Adrenal gland (tissue), 12 donors: ENCODE measurements around the gene GNG11. TPM values are rescaled to one million over a fixed set of nuclear protein-coding genes. Genes with fewer than 3 reads are reported as not detected.
"Not testable (repeated sequence)": the region's sequence is repeated elsewhere in the genome, so short reads cannot be mapped to it uniquely, and the experiment has no call there.

Experiments
- DNase-seq, 7 donors: peaks; one replicate each; pipeline ENCODE4 v3.0.0-alpha.2; 2019 to 2020
- H3K27ac ChIP-seq, 5 donors: fragments of 200-600 bp; sonication (generic) in 4 of 5; 1 replicate in 3 of 5; 2 replicates in 2 of 5; pipeline versions ENCODE4 v1.5.1 to v1.8.0; 2016 to 2020; ENCODE audit warnings: mild to moderate bottlenecking in 1 of 5
- H3K27me3 ChIP-seq: fragments of 200-600 bp; 2 replicates; pipeline ENCODE4 v1.8.0; 2021
- H3K36me3 ChIP-seq, 2 donors: fragments of 200-600 bp; replicated peaks in 1 of 2; 1 replicate in 1 of 2; 2 replicates in 1 of 2; pipeline versions ENCODE4 v1.5.1 to v1.8.0; 2018 to 2022
- H3K4me1 ChIP-seq, 2 donors: fragments of 200-600 bp; replicated peaks in 1 of 2; 1 replicate in 1 of 2; 2 replicates in 1 of 2; pipeline versions ENCODE4 v1.5.1 to v1.8.0; 2018 to 2021
- H3K4me3 ChIP-seq, 4 donors: fragments of 200-600 bp; sonication (generic) in 3 of 4; one replicate each; pipeline ENCODE4 v1.5.1; 2016 to 2018
- H3K9me3 ChIP-seq, 3 donors: fragments of 200-600 bp; sonication (generic) in 1 of 3; replicated peaks in 1 of 3; 1 replicate in 2 of 3; 2 replicates in 1 of 3; pipeline versions ENCODE4 v1.5.1 to v1.8.0; 2016 to 2021
- CTCF ChIP-seq, 6 experiments: fragments of 450-650 bp in 4 of 6; fragments of 200-600 bp in 2 of 6; sonication (generic) in 1 of 6; IDR thresholded peaks; 1 replicate in 5 of 6; 2 replicates in 1 of 6; pipeline versions ENCODE4 v1.5.1 to v1.8.0; 2016 to 2021; ENCODE audit warnings: antibody characterized with exemption in 6 of 6, mild to moderate bottlenecking in 2 of 6, moderate library complexity in 1 of 6
- POLR2A ChIP-seq, 2 donors: fragments of 450-650 bp; IDR thresholded peaks; one replicate each; pipeline ENCODE4 v1.6.1; 2017; ENCODE audit warnings: antibody characterized with exemption in 2 of 2, mild to moderate bottlenecking in 2 of 2, moderate library complexity in 1 of 2
- WGBS, 4 donors: extraction: QIAGEN DNeasy Blood & Tissue Kit in 2 of 4; methylation state at CpG; one replicate each; pipeline versions ENCODE4 v1.1.5 to v1.1.7; 2013 to 2017; 5-methylcytosine and 5-hydroxymethylcytosine counted together
- intact Hi-C, 2 donors: fragments of 100-400 bp; cut with DNase I; formaldehyde crosslinking; loops; one replicate each; pipeline versions ENCODE4 v1.14.1 to v1.15.0; 2022 to 2023
- polyA plus RNA-seq, 3 donors: library from polyadenylated mRNA; stranded (reverse); fragments of 200-250 nt in 2 of 3; fragments of 350-450 nt in 1 of 3; fragmentation: Illumina TruSeq in 1 of 3; extraction: RNeasy Lipid Tissue Mini Kit (QIAGEN cat#74804) in 1 of 3; gene quantifications; one replicate each; pipeline ENCODE4 v1.2.3, GENCODE V29; 2013 to 2014
- total RNA-seq, 9 donors: library from RNA; depleted of rRNA in 4 of 9; stranded (reverse); fragments of >200 nt in 4 of 9; fragments of 120-200 nt in 1 of 9; fragmentation: NEBNext Ultra II Directional in 1 of 9; extraction: Animal tissue kit (Norgen Biotek cat#: 25700) in 1 of 9; gene quantifications; one replicate each; pipeline versions ENCODE4 v1.1.0 to v1.2.4, GENCODE V29; 2013 to 2023
- donor health status: healthy with polysubstance abuse.
- donor health status: Bipolar disorder and iron deficiency.
- donor health status: DM: yes; HTN: yes; CAD: no.
- donor health status: DM: no; HTN: no; CAD: no.
- donor health status: DM: no; HTN: no; CAD: no.
- donor health status: DM: yes; HTN: yes; CAD: no.

The GNG11 gene
- total and polyA plus RNA-seq, 12 donors = 8.3 to 39.0 (median 18.2) TPM

DNA sequence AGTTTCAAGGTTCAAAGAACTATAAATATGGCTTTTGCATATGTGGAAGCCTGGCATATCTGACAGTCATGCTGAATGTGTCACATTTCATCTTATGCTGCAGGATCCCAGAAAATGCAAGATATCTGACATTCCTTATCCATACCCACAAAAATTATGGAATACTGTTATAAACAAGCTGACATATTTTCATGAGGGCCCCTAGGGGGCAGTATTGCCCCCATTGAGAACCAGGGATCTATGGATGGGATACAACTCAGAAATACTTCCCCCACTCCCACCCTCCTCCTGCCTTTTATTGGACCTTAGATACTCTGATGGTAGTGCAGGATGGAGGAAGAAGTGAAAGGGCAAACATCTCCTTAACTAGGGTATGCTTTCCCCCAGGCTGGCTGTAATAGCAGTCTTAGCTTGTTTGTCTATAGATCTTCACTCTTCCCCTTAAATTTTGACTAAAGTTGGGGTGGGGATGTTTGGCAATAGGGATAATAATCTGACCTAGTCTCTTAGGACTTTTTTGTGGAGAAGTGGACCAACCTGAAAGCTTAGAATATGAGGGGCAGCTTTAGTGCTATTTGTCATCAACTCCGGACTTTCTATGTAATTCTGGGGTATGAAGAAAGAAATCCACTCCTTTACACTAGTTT lies 18.6 kb upstream of the GNG11 start:
- Histone ChIP-seq H3K4me1 (no peaks in the 10 kb centered on the region), H3K4me3 (no peak overlapping the region), H3K27me3 (no peaks in the 10 kb centered on the region), H3K27ac (no peak overlapping the region), H3K9me3 (no peaks in the 10 kb centered on the region), H3K36me3 (no peaks in the 10 kb centered on the region)
- TF ChIP-seq CTCF (IDR thresholded peaks at IDR 0.05) (peak; percentile 39 to 79 (median 63)), POLR2A (IDR thresholded peaks at IDR 0.05) (no peak)
- DNase-seq = peak in 2 of 7 donors; percentile 18 to 34
- intact Hi-C loops = loop anchor here (5.0 to 10.0 kb wide), 3 partner anchors 179 to 319 kb away; no protein-coding TSS in a partner anchor
- 92 to 100% (median 96%) methylated on average over 1 of the region's 1 CpG for WGBS, 4 donors

- H3K4me1 ChIP-seq = peaks cover 0 to 5% of the 10 kb centered on the region in 2 donors
- no peak within 1 kb of the TSS for H3K27ac ChIP-seq
- no peaks in the 10 kb centered on the region for H3K27me3 ChIP-seq
- no peak for DNase-seq
- H3K9me3 ChIP-seq = no peaks in the 10 kb centered on the region
- no peaks in the 10 kb centered on the region for H3K36me3 ChIP-seq
- WGBS, 4 donors = 88 to 94% (median 92%) methylated on average over 3 of the region's 3 CpGs
- TF ChIP-seq POLR2A (IDR thresholded peaks at IDR 0.05) (no peak), CTCF (IDR thresholded peaks at IDR 0.05) (no peak)
- intact Hi-C loops = loop anchor here in 1 of 2 donors (10.0 kb wide), 1 partner anchor 179 kb away; no protein-coding TSS in a partner anchor
- no peak within 1 kb of the TSS for H3K4me3 ChIP-seq
Measured at GRCh38 chr7:93906267-93906666, 15.3 kb upstream of the GNG11 start, which contains the start of gene GNGT1. Gene GNGT1, plus strand, starts transcription at chr7:93906567. Its CDS starts 180 bp downstream, at chr7:93906747.

DNA sequence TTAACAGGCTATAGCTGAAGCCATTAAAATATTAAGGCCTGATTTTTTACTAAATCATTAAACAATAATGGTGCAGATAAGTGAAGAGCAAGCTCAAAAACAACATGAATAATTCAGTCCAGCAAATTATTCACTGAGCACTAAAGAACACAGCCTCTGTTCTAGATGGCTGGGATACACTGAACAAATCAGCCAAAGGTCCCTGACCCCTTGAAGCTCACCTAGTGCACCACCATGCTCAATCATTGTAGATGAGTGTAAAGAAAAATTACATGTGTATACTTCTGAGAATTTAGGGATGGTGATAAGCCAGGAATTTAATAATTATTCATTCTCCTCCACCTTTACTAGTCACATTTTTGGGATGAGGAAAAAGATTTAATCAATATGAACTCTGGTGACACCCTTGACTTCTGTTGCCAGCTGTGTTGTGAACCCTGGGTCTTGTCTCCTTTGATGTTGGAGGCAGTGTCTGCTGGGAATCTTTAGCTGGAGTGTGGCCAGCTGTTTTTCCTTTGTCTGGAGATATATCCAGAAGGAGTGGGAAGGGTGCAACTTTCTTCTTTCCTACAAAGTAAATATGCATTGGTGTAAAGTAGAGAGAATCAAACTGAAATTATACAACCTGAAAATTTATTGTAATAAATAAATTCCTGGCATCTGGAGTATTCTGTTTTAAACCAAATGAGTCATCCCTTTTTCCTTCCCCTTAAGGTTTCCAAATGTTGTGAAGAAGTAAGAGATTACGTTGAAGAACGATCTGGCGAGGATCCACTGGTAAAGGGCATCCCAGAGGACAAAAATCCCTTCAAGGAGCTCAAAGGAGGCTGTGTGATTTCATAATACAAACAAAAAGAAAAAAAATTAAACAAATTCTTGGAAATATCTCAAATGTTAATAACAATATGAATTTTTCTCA lies 11.2 kb upstream of the GNG11 start:
- intact Hi-C loops = no loop called here
- H3K36me3 ChIP-seq = no peaks in the 10 kb centered on the region
- H3K9me3 ChIP-seq = no peaks in the 10 kb centered on the region
- no peaks in the 10 kb centered on the region for H3K27me3 ChIP-seq
- H3K27ac ChIP-seq = no peak overlapping the region
- 8 to 18% (median 14%) methylated on average over 3 of the region's 3 CpGs for WGBS, 4 donors
- peak; percentile 30 to 76 (median 51) for DNase-seq
- peaks cover 0 to 5% of the 10 kb centered on the region in 2 donors for H3K4me1 ChIP-seq
- TF ChIP-seq CTCF (IDR thresholded peaks at IDR 0.05) (no peak), POLR2A (IDR thresholded peaks at IDR 0.05) (no peak)
- H3K4me3 ChIP-seq = no peak overlapping the region

GRCh38 chr7:93911242-93911641 lies 10.3 kb upstream of the GNG11 start:
- H3K9me3 ChIP-seq, H3K27ac ChIP-seq, H3K4me3 ChIP-seq, DNase-seq, H3K27me3 ChIP-seq, H3K36me3 ChIP-seq, H3K4me1 ChIP-seq, intact Hi-C loops: not testable (repeated sequence)
- 49 to 81% (median 74%) methylated on average over 2 to 3 of the region's 3 CpGs for WGBS, 4 donors

- H3K4me1 ChIP-seq, H3K9me3 ChIP-seq, H3K4me3 ChIP-seq, H3K27ac ChIP-seq, intact Hi-C loops, DNase-seq, H3K36me3 ChIP-seq, H3K27me3 ChIP-seq: not testable (repeated sequence)
Measured at GRCh38 chr7:93911661-93912060, 9.9 kb upstream of the GNG11 start.
